ENCODE measurements around the gene NUFIP1. TPM values are rescaled to one million over a fixed set of nuclear protein-coding genes. Genes with fewer than 3 reads are reported as not detected.
"Not testable (repeated sequence)": the region's sequence is repeated elsewhere in the genome, so short reads cannot be mapped to it uniquely, and the experiment has no call there.

NUFIP1 gene
- polyA plus RNA-seq, 3 donors = 10.8 to 11.8 (median 11.7) TPM

GRCh38 chr13:44921931-44922758 is 67.1 kb downstream of the NUFIP1 start:
- no peak for DNase-seq

- DNase-seq = no peak
Measured at GRCh38 chr13:44921246-44921877, 67.9 kb downstream of the NUFIP1 start.

- DNase-seq = no peak
Measured at GRCh38 chr13:44920013-44920412, 69.3 kb downstream of the NUFIP1 start.

- no peak for DNase-seq
Measured at GRCh38 chr13:44919104-44919804, 70.0 kb downstream of the NUFIP1 start.

GRCh38 chr13:44918326-44919103 is 70.8 kb downstream of the NUFIP1 start:
- DNase-seq = peak; percentile 91

GRCh38 chr13:44917589-44918325 is 71.5 kb downstream of the NUFIP1 start:
- DNase-seq = peak; percentile 97

DNA sequence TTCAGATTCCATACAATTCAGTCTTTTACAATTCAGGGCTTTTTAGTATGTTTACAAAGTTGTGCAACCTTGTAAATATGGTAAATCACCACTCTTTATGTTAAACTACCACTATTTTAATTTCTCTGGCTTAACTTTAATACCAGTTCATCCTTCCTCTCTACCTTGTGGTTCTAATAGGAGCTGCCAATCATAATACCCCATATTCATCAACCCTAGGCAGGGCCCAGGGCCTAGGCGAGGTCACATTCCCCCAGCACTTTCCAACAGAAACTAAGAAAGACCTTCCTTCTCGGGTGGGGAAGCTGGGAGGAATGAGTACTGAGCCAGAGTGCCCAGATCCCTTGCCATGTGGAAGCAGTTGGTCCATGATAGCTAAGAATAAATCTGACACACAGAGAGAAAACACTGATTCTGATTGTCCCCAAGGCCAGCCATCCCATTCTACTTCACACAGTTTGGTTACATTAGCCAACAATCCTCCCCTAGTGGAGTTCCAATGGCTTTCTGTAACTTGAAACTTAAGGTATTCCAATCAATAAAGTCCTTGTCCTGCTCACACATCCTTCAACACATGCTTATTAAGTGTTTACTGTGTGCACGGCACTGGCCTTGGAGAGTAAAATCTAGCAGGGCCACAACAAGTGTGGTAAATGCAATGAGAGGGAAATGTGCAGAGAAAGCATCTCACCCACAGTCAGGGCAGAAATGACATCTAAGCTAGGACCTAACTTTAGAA is 76.8 kb downstream of the NUFIP1 start:
- no peak for DNase-seq

GRCh38 chr13:44908712-44909111 is 80.6 kb downstream of the NUFIP1 start:
- no peak for DNase-seq

- no peak for DNase-seq
Measured at GRCh38 chr13:44908266-44908665, 81.0 kb downstream of the NUFIP1 start.

DNA sequence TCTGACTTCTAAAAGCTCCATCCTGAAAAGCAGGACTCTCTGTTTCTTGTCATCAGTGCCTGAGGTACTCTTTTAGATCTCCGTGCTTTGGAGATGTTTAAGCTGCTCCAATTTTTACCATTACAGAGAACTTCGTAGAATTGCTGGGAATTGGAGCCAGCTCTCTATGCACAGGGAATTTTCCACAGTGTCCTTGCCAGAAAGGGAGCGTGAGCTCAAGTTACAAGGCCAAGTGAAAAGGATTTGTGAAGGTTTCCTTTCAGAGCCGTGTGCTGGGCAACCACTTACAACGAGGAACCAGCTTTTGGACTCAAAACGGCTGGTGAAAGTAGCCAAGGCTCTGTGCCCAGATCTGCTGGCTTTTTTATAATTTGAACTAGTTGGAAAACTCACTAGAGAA is 82.6 kb downstream of the NUFIP1 start:
- DNase-seq = no peak

DNA sequence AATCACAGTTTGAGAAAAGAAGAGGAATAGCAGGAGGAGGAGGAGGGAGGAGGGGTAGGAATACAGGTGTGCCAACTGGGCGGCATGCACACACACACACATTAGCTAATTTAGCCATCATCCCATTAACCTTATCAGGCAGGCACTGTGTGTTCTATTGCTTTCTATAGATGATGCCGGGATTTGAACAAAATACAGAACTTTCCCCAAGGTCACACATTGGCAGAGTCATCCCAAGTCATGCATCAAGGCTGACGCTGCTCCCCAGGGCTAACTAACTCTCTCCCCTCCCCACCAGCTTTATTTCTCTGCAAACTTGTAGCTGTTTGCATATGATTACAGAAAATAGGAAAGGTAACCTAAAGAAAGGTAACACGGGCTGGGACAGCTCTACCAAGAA is 83.0 kb downstream of the NUFIP1 start:
- DNase-seq = no peak

DNA sequence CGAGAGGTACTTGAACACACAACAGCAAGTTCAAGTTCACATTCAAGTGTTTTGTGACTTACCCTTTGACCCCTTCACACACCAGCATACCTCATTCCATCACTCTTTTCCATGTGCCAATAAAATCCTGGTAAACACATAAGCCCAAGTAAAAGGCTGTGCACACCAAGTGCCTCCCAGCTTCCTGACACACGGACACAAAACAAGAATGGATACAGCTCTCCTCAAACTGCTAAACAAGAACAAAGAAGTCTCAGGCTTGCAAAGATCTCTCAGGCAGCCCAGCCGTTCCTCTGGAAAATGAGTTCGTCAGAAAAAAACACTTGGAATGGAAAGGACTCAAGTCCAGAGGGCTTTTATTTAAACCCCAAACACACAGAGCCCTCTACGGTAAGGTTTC is 83.7 kb downstream of the NUFIP1 start:
- no peak for DNase-seq

GRCh38 chr13:44904967-44905366 is 84.3 kb downstream of the NUFIP1 start:
- no peak for DNase-seq

GRCh38 chr13:44903574-44903985 is 85.7 kb downstream of the NUFIP1 start:
- DNase-seq = no peak

- DNase-seq = no peak
Measured at GRCh38 chr13:44902738-44903137, 86.5 kb downstream of the NUFIP1 start.

- DNase-seq = no peak
Measured at GRCh38 chr13:44899967-44900366, 89.3 kb downstream of the NUFIP1 start.

GRCh38 chr13:44898308-44898707 is 91.0 kb downstream of the NUFIP1 start:
- not testable (repeated sequence) for DNase-seq

DNA sequence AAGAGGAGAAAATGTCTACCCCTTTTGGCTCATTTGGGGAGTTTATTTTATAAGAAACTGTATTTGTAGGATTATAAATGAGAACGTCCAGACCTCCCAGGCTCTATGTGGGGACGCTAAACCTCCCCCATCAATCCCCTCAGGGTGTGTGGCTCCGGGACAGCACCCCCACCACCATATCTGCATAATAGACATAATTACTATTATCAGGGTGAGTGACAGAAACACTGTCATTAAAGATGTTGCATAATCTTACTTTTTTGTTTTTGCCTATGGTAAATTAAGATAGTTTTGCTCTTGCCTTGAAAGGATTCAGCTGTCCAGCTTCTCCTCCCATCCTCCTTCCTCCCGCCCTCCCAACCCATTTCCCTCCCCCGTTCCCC is 93.3 kb downstream of the NUFIP1 start:
- DNase-seq = no peak

DNA sequence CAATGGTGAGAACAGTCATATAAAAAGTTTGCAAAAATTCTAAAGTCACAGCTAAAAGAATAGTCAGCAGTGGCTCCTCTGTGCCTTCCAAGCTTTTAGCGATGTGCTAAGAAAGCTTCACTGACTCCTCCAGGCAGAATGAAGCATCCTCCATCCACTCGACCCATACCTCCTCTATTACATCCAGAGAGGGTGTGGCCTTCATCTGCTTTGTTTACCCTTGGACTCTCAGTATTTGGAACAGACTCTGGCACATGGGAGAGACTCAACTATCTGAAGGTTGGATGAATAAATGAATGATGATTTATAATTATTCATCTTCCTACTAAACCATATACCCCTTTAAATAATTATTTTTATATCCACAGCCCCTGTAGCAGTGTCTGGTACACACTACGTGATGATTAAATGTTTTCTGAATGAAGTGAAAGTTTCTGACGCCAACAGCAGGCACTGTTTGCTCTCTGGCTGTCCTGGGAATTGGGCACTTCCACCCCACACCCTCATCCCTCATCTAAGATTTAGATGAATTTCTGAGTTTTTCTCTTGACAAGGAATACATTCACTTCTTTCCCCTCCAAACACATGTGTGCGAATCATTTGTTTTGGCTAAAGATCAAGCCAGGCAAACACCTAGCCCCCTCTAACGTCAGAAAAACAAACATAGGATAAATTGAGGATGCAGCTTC is 93.9 kb downstream of the NUFIP1 start:
- no peak for DNase-seq
